AG04449 (cell line): ENCODE measurements around the gene P2RX2.

Experiments used
- CTCF ChIA-PET: fragments of 350-600 bp; formaldehyde crosslinking; extraction: SDS; loops from one replicate; lab custom pipeline; 2021; ENCODE audit warnings: antibody characterized with exemption; lab: Yijun Ruan, JAX
- POLR2A ChIA-PET: fragments of 400-600, 350-600 bp; formaldehyde crosslinking; extraction: SDS; loops from one replicate; lab custom pipeline; 2020; ENCODE audit warnings: antibody characterized with exemption, inconsistent platforms; lab: Yijun Ruan, JAX
- DNase-seq: peaks from one replicate; pipeline ENCODE4 v3.0.0-alpha.2; 2010; ENCODE audit warnings: low read depth, low spot score
- H3K4me3 ChIP-seq: 2 replicates; pipeline ENCODE4 v1.5.1; 2011; ENCODE audit warnings: low read depth, mild to moderate bottlenecking, control low read depth, low read length
- CTCF ChIP-seq: IDR thresholded peaks from one replicate; pipeline ENCODE4 v1.5.1; 2011; ENCODE audit warnings: mild to moderate bottlenecking, moderate library complexity, low read length, control low read depth, inconsistent platforms; ENCODE audit not compliant: insufficient read depth; ENCODE audit errors: missing control alignments

P2RX2 gene

GRCh38 chr12:132603240-132604150 is 15.1 kb upstream of the P2RX2 start:
- CTCF ChIA-PET: interaction anchor here (1.8 to 13.0 kb wide), 2 partner anchors 12 to 33 kb away, joined by 4 to 214 read pairs; partner anchors contain the start of genes LRCOL1 and P2RX2
- no peak overlapping the region for H3K4me3 ChIP-seq
- DNase-seq: no peak
- POLR2A ChIA-PET: interaction anchor here (0.6 kb wide), 1 partner anchor 176 kb away, joined by 3 read pairs; no protein-coding TSS in a partner anchor
- TF ChIP-seq CTCF: no peak

GRCh38 chr12:132604151-132604618 is 14.4 kb upstream of the P2RX2 start:
- ChIA-PET POLR2A (interaction anchor here (0.6 kb wide), 1 partner anchor 177 kb away, joined by 3 read pairs; no protein-coding TSS in a partner anchor), CTCF (interaction anchor here (13.0 kb wide), 1 partner anchor 12 kb away, joined by 214 read pairs; the partner anchor contains the start of genes LRCOL1 and P2RX2)
- TF ChIP-seq CTCF: no peak
- no peak overlapping the region for H3K4me3 ChIP-seq
- DNase-seq: no peak

GRCh38 chr12:132604668-132605441 is 13.7 kb upstream of the P2RX2 start:
- TF ChIP-seq CTCF: no peak
- DNase-seq: no peak
- no peak overlapping the region for H3K4me3 ChIP-seq
- CTCF ChIA-PET: interaction anchor here (13.0 kb wide), 1 partner anchor 11 kb away, joined by 214 read pairs; the partner anchor contains the start of genes LRCOL1 and P2RX2
- POLR2A ChIA-PET: no interaction called here

- DNase-seq: no peak
- ChIA-PET POLR2A (no interaction called here), CTCF (interaction anchor here (13.0 kb wide), 1 partner anchor 10 kb away, joined by 214 read pairs; the partner anchor contains the start of genes LRCOL1 and P2RX2)
- no peak overlapping the region for H3K4me3 ChIP-seq
- no peak for TF ChIP-seq CTCF
Observed at GRCh38 chr12:132605892-132606291, 12.7 kb upstream of the P2RX2 start.

GRCh38 chr12:132606466-132606865 is 12.1 kb upstream of the P2RX2 start:
- CTCF ChIA-PET: interaction anchor here (13.0 kb wide), 1 partner anchor 9 kb away, joined by 214 read pairs; the partner anchor contains the start of genes LRCOL1 and P2RX2
- no peak overlapping the region for H3K4me3 ChIP-seq
- no peak for TF ChIP-seq CTCF
- DNase-seq: no peak
- POLR2A ChIA-PET: no interaction called here
